Mesendoderm (in vitro differentiated cells): ENCODE results near the gene SLC1A1.

ENCODE experiments used
- DNase-seq: peaks from one replicate; pipeline ENCODE4 v3.0.0; 2013
- H2AK5ac ChIP-seq: 2 replicates; pipeline ENCODE4 v1.6.1; 2013; ENCODE audit warnings: low read length, inconsistent platforms
- H2BK120ac ChIP-seq: 2 replicates; pipeline ENCODE4 v1.6.1; 2013; ENCODE audit warnings: low read depth, mild to moderate bottlenecking, low read length, moderate library complexity, mixed read lengths
- H2BK15ac ChIP-seq: replicated peaks from 2 replicates; pipeline ENCODE4 v1.6.1; 2013; ENCODE audit warnings: low read depth, mild to moderate bottlenecking, moderate library complexity
- H2BK5ac ChIP-seq: 2 replicates; pipeline ENCODE4 v1.6.1; 2013; ENCODE audit warnings: low read length, inconsistent platforms
- H3K18ac ChIP-seq: 2 replicates; pipeline ENCODE4 v1.6.1; 2013; ENCODE audit warnings: mild to moderate bottlenecking, low read length, mixed read lengths
- H3K23ac ChIP-seq: one replicate; pipeline ENCODE4 v1.6.1; 2013; ENCODE audit warnings: low read length
- H3K27ac ChIP-seq: 2 replicates; pipeline ENCODE4 v1.5.1; 2013; ENCODE audit warnings: low read depth, mild to moderate bottlenecking, inconsistent platforms, low read length, moderate library complexity
- H3K27me3 ChIP-seq: 2 replicates; pipeline ENCODE4 v1.6.1; 2013; ENCODE audit warnings: low read length, control low read depth, mild to moderate bottlenecking, inconsistent platforms; ENCODE audit not compliant: insufficient read depth, poor library complexity
- H3K36me3 ChIP-seq: 2 replicates; pipeline ENCODE4 v1.6.1; 2013; ENCODE audit warnings: low read length, inconsistent platforms; ENCODE audit not compliant: control insufficient read depth, insufficient read depth
- H3K4ac ChIP-seq: one replicate; pipeline ENCODE4 v1.6.1; 2013; ENCODE audit warnings: low read depth, mild to moderate bottlenecking, low read length, moderate library complexity
- H3K4me1 ChIP-seq: 2 replicates; pipeline ENCODE4 v1.6.1; 2013; ENCODE audit warnings: low read depth, low read length, inconsistent platforms; ENCODE audit not compliant: control insufficient read depth
- H3K4me2 ChIP-seq: 2 replicates; pipeline ENCODE4 v1.6.1; 2013; ENCODE audit warnings: low read length
- H3K4me3 ChIP-seq: 2 replicates; pipeline ENCODE4 v1.5.1; 2013; ENCODE audit warnings: mild to moderate bottlenecking, low read length
- H3K56ac ChIP-seq: one replicate; pipeline ENCODE4 v1.6.1; 2013; ENCODE audit warnings: low read length
- H3K79me1 ChIP-seq: 2 replicates; pipeline ENCODE4 v1.6.1; 2013; ENCODE audit warnings: low read length, inconsistent platforms
- H3K79me2 ChIP-seq: 2 replicates; pipeline ENCODE4 v1.6.1; 2013; ENCODE audit warnings: mild to moderate bottlenecking, low read length; ENCODE audit not compliant: control insufficient read depth, insufficient read depth
- H3K9ac ChIP-seq: 2 replicates; pipeline ENCODE4 v1.6.1; 2013; ENCODE audit warnings: low read length, inconsistent platforms
- H4K5ac ChIP-seq: one replicate; pipeline ENCODE4 v1.6.1; 2013; ENCODE audit warnings: low read length
- H4K8ac ChIP-seq: one replicate; pipeline ENCODE4 v1.6.1; 2013; ENCODE audit warnings: low read depth, mild to moderate bottlenecking, control low read depth, low read length, moderate library complexity
- WGBS: extraction: QIAGEN DNeasy Blood & Tissue Kit; methylation state at CpG from one replicate; pipeline ENCODE4 v1.1.7; 2013; ENCODE audit warnings: low lambda C conversion rate, missing lambda C conversion rate; ENCODE audit not compliant: insufficient coverage; ENCODE audit errors: extremely low coverage; 5-methylcytosine and 5-hydroxymethylcytosine counted together

Gene SLC1A1

GRCh38 chr9:4496497-4496896 lies 6.2 kb downstream of the SLC1A1 start:
- Histone ChIP-seq H3K23ac (no peak overlapping the region), H2BK5ac (no peak overlapping the region), H3K36me3 (no peaks in the 10 kb centered on the region), H3K56ac (no peak overlapping the region), H3K4me1 (peaks cover 2% of the 10 kb centered on the region), H3K4me2 (no peak overlapping the region), H3K4me3 (no peak overlapping the region), H2BK15ac (no peak overlapping the region), H3K27me3 (no peaks in the 10 kb centered on the region), H3K27ac (no peak overlapping the region), H4K8ac (no peak overlapping the region), H3K79me2 (no peaks in the 10 kb centered on the region), H3K79me1 (no peaks in the 10 kb centered on the region), H3K4ac (no peak overlapping the region), H2BK120ac (no peak overlapping the region), H2AK5ac (no peak overlapping the region), H4K5ac (no peak overlapping the region), H3K18ac (no peak overlapping the region), H3K9ac (no peak overlapping the region)
- DNase-seq, result no peak
- WGBS, result no CpG with 5 or more reads among the region's 2 CpGs

GRCh38 chr9:4497395-4497794 lies 7.1 kb downstream of the SLC1A1 start:
- Histone ChIP-seq H3K4me2 (no peak overlapping the region), H3K9ac (no peak overlapping the region), H3K18ac (peak overlapping the region; percentile 3), H3K56ac (no peak overlapping the region), H4K8ac (no peak overlapping the region), H3K27me3 (no peaks in the 10 kb centered on the region), H3K23ac (no peak overlapping the region), H2AK5ac (no peak overlapping the region), H3K4me3 (no peak overlapping the region), H2BK5ac (no peak overlapping the region), H4K5ac (no peak overlapping the region), H3K27ac (no peak overlapping the region), H2BK15ac (no peak overlapping the region), H3K79me2 (no peaks in the 10 kb centered on the region), H3K4ac (no peak overlapping the region), H3K4me1 (peaks cover 2% of the 10 kb centered on the region), H2BK120ac (no peak overlapping the region), H3K79me1 (no peaks in the 10 kb centered on the region), H3K36me3 (no peaks in the 10 kb centered on the region)
- DNase-seq, result no peak
- no CpG with 5 or more reads among the region's 1 CpG for WGBS

- no peak for DNase-seq
- no peak overlapping the region for H3K18ac ChIP-seq
- no peaks in the 10 kb centered on the region for H3K79me1 ChIP-seq
- H2BK5ac ChIP-seq, result no peak overlapping the region
- H4K5ac ChIP-seq, result no peak overlapping the region
- no peak overlapping the region for H3K4me3 ChIP-seq
- H2AK5ac ChIP-seq, result no peak overlapping the region
- no peak overlapping the region for H3K56ac ChIP-seq
- H3K27me3 ChIP-seq, result no peaks in the 10 kb centered on the region
- no peak overlapping the region for H3K27ac ChIP-seq
- no peak overlapping the region for H4K8ac ChIP-seq
- WGBS, result no CpG with 5 or more reads among the region's 1 CpG
- H2BK120ac ChIP-seq, result no peak overlapping the region
- H3K23ac ChIP-seq, result no peak overlapping the region
- H3K4me1 ChIP-seq, result peaks cover 4% of the 10 kb centered on the region
- H3K36me3 ChIP-seq, result no peaks in the 10 kb centered on the region
- no peak overlapping the region for H3K4me2 ChIP-seq
- H3K79me2 ChIP-seq, result no peaks in the 10 kb centered on the region
- H2BK15ac ChIP-seq, result no peak overlapping the region
- no peak overlapping the region for H3K9ac ChIP-seq
- no peak overlapping the region for H3K4ac ChIP-seq
Observed at GRCh38 chr9:4497855-4498254, 7.6 kb downstream of the SLC1A1 start.

DNA sequence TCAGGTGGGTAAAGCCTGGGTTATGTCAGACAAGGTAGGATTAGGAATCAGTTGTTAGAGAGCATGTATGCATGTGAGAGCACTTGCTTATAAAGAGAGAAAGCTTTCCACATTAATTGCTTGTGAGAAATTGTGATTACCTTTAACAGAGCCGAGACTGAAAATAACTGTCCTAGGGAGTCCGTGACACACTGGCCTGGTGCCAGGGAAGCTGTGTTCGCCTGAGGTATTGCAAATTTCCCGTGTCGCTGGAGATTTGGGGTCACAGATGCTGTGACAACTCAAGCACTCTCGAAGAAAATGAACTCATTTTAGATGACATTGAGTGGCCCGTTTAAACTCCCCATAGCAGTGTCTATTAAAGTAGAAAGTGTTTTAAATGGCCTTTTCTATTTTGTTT lies 9.6 kb downstream of the SLC1A1 start:
- H4K8ac ChIP-seq, result no peak overlapping the region
- no peak overlapping the region for H3K4me3 ChIP-seq
- H3K27ac ChIP-seq, result no peak overlapping the region
- no peak overlapping the region for H4K5ac ChIP-seq
- H2BK5ac ChIP-seq, result no peak overlapping the region
- H3K79me1 ChIP-seq, result no peaks in the 10 kb centered on the region
- no peaks in the 10 kb centered on the region for H3K79me2 ChIP-seq
- no peak overlapping the region for H3K56ac ChIP-seq
- H2AK5ac ChIP-seq, result no peak overlapping the region
- H3K36me3 ChIP-seq, result no peaks in the 10 kb centered on the region
- H3K27me3 ChIP-seq, result no peaks in the 10 kb centered on the region
- H3K9ac ChIP-seq, result no peak overlapping the region
- no peak overlapping the region for H2BK15ac ChIP-seq
- DNase-seq, result no peak
- peaks cover 12% of the 10 kb centered on the region for H3K4me1 ChIP-seq
- no peak overlapping the region for H3K23ac ChIP-seq
- H2BK120ac ChIP-seq, result no peak overlapping the region
- no peak overlapping the region for H3K4me2 ChIP-seq
- H3K18ac ChIP-seq, result no peak overlapping the region
- no peak overlapping the region for H3K4ac ChIP-seq
- no CpG with 5 or more reads among the region's 7 CpGs for WGBS

GRCh38 chr9:4501147-4501507 lies 10.9 kb downstream of the SLC1A1 start:
- Histone ChIP-seq H2AK5ac (no peak overlapping the region), H3K27ac (no peak overlapping the region), H3K23ac (no peak overlapping the region), H2BK120ac (no peak overlapping the region), H2BK5ac (no peak overlapping the region), H3K56ac (peak overlapping the region; percentile 58), H4K5ac (no peak overlapping the region), H3K79me1 (no peaks in the 10 kb centered on the region), H3K27me3 (no peaks in the 10 kb centered on the region), H3K9ac (no peak overlapping the region), H2BK15ac (no peak overlapping the region), H3K79me2 (no peaks in the 10 kb centered on the region), H4K8ac (no peak overlapping the region), H3K36me3 (no peaks in the 10 kb centered on the region), H3K4me1 (peaks cover 10% of the 10 kb centered on the region), H3K4me3 (no peak overlapping the region), H3K4me2 (no peak overlapping the region), H3K4ac (no peak overlapping the region), H3K18ac (no peak overlapping the region)
- no peak for DNase-seq
- no CpG with 5 or more reads among the region's 5 CpGs for whole genome bisulfite sequencing

GRCh38 chr9:4502444-4502843 lies 12.2 kb downstream of the SLC1A1 start:
- no peak overlapping the region for H4K8ac ChIP-seq
- H3K4me2 ChIP-seq, result no peak overlapping the region
- no peak overlapping the region for H3K4ac ChIP-seq
- no peak overlapping the region for H2BK120ac ChIP-seq
- peak overlapping the region; percentile 12 for H2AK5ac ChIP-seq
- no peak overlapping the region for H3K9ac ChIP-seq
- WGBS, result no CpG with 5 or more reads among the region's 1 CpG
- H3K36me3 ChIP-seq, result no peaks in the 10 kb centered on the region
- no peak for DNase-seq
- peaks cover 11% of the 10 kb centered on the region for H3K4me1 ChIP-seq
- H3K4me3 ChIP-seq, result no peak overlapping the region
- no peak overlapping the region for H3K27ac ChIP-seq
- H4K5ac ChIP-seq, result no peak overlapping the region
- no peaks in the 10 kb centered on the region for H3K79me1 ChIP-seq
- H3K79me2 ChIP-seq, result no peaks in the 10 kb centered on the region
- no peaks in the 10 kb centered on the region for H3K27me3 ChIP-seq
- H3K56ac ChIP-seq, result peak overlapping the region; percentile 35
- no peak overlapping the region for H3K23ac ChIP-seq
- H3K18ac ChIP-seq, result no peak overlapping the region
- H2BK15ac ChIP-seq, result no peak overlapping the region
- H2BK5ac ChIP-seq, result no peak overlapping the region
